Measurements from ENCODE around the gene CDC14A.

The CDC14A gene

DNA sequence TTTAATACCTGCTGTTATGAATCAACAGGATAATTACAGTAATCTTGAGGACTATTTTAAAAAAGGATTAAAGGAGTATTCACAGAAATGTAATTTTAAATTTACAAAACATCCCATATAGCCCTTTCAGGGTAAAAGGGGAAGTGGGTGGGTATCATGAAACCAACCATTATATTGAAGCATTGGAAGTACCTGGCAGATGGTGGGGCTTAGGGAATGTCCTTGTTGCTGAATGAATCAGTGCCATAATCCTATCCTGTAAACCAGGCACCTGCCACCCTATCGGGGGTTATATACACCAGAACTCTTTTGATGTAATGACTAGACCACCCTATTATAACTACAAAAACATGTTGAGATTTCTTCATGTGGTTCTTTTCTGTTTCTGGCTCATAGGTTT lies 30.4 kb downstream of the CDC14A start:
- Histone ChIP-seq H3K9me3 (ENCODE audit: insufficient read depth, low read length) (no peaks in the 10 kb centered on the region), H3K36me3 (ENCODE audit: low read length) (no peaks in the 10 kb centered on the region), H3K9ac (ENCODE audit: low read length) (no peak overlapping the region), H3F3A (ENCODE audit: insufficient read depth) (no peaks in the 10 kb centered on the region), H4K20me1 (ENCODE audit: low read depth, low read length) (no peaks in the 10 kb centered on the region), H3K9me2 (replicated peaks; ENCODE audit: insufficient read depth, low read length) (no peaks in the 10 kb centered on the region), H3K27ac (ENCODE audit: low read depth, low read length) (no peak overlapping the region), H3K4me2 (ENCODE audit: low read depth, low read length, poor library complexity, severe bottlenecking) (no peak overlapping the region), H3K4me3 (ENCODE audit: insufficient read depth, low read length, poor library complexity, severe bottlenecking) (no peak overlapping the region), H2AFZ (ENCODE audit: low read depth, low read length, severe bottlenecking) (no peak overlapping the region), H3K79me2 (ENCODE audit: insufficient read depth, low read length) (no peaks in the 10 kb centered on the region), H3K27me3 (ENCODE audit: low read length) (no peaks in the 10 kb centered on the region)
- TF ChIP-seq EZH2phosphoT487 (conservative IDR thresholded peaks at IDR 0.05; ENCODE audit: low read length) = no peak
- TF ChIP-seq CTCF (IDR thresholded peaks at IDR 0.05; ENCODE audit: insufficient read depth, low read length, poor library complexity, severe bottlenecking) = no peak

GRCh38 chr1:100383743-100384405 lies 31.6 kb downstream of the CDC14A start:
- Histone ChIP-seq H3K9ac (ENCODE audit: low read length) (no peak overlapping the region), H3K9me2 (replicated peaks; ENCODE audit: insufficient read depth, low read length) (no peaks in the 10 kb centered on the region), H3K79me2 (ENCODE audit: insufficient read depth, low read length) (no peaks in the 10 kb centered on the region), H3K36me3 (ENCODE audit: low read length) (no peaks in the 10 kb centered on the region), H3F3A (ENCODE audit: insufficient read depth) (no peaks in the 10 kb centered on the region), H3K9me3 (ENCODE audit: insufficient read depth, low read length) (no peaks in the 10 kb centered on the region), H2AFZ (ENCODE audit: low read depth, low read length, severe bottlenecking) (no peak overlapping the region), H3K4me2 (ENCODE audit: low read depth, low read length, poor library complexity, severe bottlenecking) (no peak overlapping the region), H3K27ac (ENCODE audit: low read depth, low read length) (no peak overlapping the region), H3K4me3 (ENCODE audit: insufficient read depth, low read length, poor library complexity, severe bottlenecking) (no peak overlapping the region), H3K27me3 (ENCODE audit: low read length) (no peaks in the 10 kb centered on the region), H4K20me1 (ENCODE audit: low read depth, low read length) (no peaks in the 10 kb centered on the region)
- TF ChIP-seq EZH2phosphoT487 (conservative IDR thresholded peaks at IDR 0.05; ENCODE audit: low read length) (no peak), CTCF (IDR thresholded peaks at IDR 0.05; ENCODE audit: insufficient read depth, low read length, poor library complexity, severe bottlenecking) (no peak)

GRCh38 chr1:100387209-100387608 lies 34.9 kb downstream of the CDC14A start:
- Histone ChIP-seq H2AFZ (ENCODE audit: low read depth, low read length, severe bottlenecking) (no peak overlapping the region), H3K9me3 (ENCODE audit: insufficient read depth, low read length) (no peaks in the 10 kb centered on the region), H3K9ac (ENCODE audit: low read length) (no peak overlapping the region)

More at GRCh38 chr1:100387209-100387608, 34.9 kb downstream of the CDC14A start:
- no peaks in the 10 kb centered on the region for H3K79me2 ChIP-seq (ENCODE audit: insufficient read depth, low read length)
- H3K4me3 ChIP-seq (ENCODE audit: insufficient read depth, low read length, poor library complexity, severe bottlenecking) = no peak overlapping the region
- H3K4me2 ChIP-seq (ENCODE audit: low read depth, low read length, poor library complexity, severe bottlenecking) = no peak overlapping the region
- H3K27me3 ChIP-seq (ENCODE audit: low read length) = no peaks in the 10 kb centered on the region
- no peaks in the 10 kb centered on the region for H3K9me2 ChIP-seq (replicated peaks; ENCODE audit: insufficient read depth, low read length)
- TF ChIP-seq CTCF (IDR thresholded peaks at IDR 0.05; ENCODE audit: insufficient read depth, low read length, poor library complexity, severe bottlenecking) (no peak), EZH2phosphoT487 (conservative IDR thresholded peaks at IDR 0.05; ENCODE audit: low read length) (no peak)
- H4K20me1 ChIP-seq (ENCODE audit: low read depth, low read length) = no peaks in the 10 kb centered on the region
- no peak overlapping the region for H3K27ac ChIP-seq (ENCODE audit: low read depth, low read length)
- H3F3A ChIP-seq (ENCODE audit: insufficient read depth) = no peaks in the 10 kb centered on the region
- no peaks in the 10 kb centered on the region for H3K36me3 ChIP-seq (ENCODE audit: low read length)
